HepG2 (cell line): ENCODE measurements around the gene OR10V1. TPM values are rescaled to one million over a fixed set of nuclear protein-coding genes. Genes with fewer than 3 reads are reported as not detected.

Experiments
- ATAC-seq: fragments of 200-7000 bp; cut with Tn5 transposase; 3 replicates; pipeline ENCODE4 v1.9.1; 2020; ENCODE audit warnings: mild to moderate bottlenecking, moderate library complexity
- BruUV-seq: library from RNA; stranded (reverse); fragments of 400-500 nt; replicated peaks from 2 replicates; lab custom pipeline; 2021; lab: Mats Ljungman, UMichigan
- CTCF ChIA-PET: fragments of 300-600 bp; formaldehyde crosslinking; extraction: SDS; loops from one replicate; lab custom pipeline; 2021; ENCODE audit warnings: low total read pairs, inconsistent platforms, low intra/inter-chr PET ratio; lab: Yijun Ruan, JAX
- POLR2A ChIA-PET: fragments of 350-600 bp; sonication (Branson Sonifier 250); formaldehyde crosslinking; loops from one replicate; lab custom pipeline; 2020; ENCODE audit warnings: antibody characterized with exemption, inconsistent platforms; lab: Yijun Ruan, JAX
- DNase-seq: peaks from one replicate; pipeline ENCODE4 v3.0.0-alpha.2; 2015; ENCODE audit warnings: low spot score
- FAIRE-seq: peaks from 3 replicates; lab custom pipeline; 2011; peaks lifted over from hg19 to GRCh38; lab: Jason Lieb, UNC
- H2AFZ ChIP-seq: one replicate; pipeline ENCODE4 v1.6.1; 2011; ENCODE audit warnings: low read length, inconsistent platforms
- H3K27ac ChIP-seq: fragments of 300-600 bp; 3 replicates; pipeline ENCODE4 v1.8.0; 2011; ENCODE audit warnings: mixed run types, mild to moderate bottlenecking, mixed read lengths, low read length, inconsistent platforms; ENCODE audit not compliant: insufficient read depth; ENCODE audit errors: extremely low read length
- H3K27me3 ChIP-seq, 2 experiments: fragments of 200-600 bp in 1 of 2; 2 replicates in 1 of 2; 3 replicates in 1 of 2; pipeline versions ENCODE4 v1.6.0 to v1.8.0; 2011; ENCODE audit warnings: low read length in 2 of 2, mild to moderate bottlenecking in 2 of 2, moderate library complexity in 2 of 2, inconsistent platforms in 1 of 2; ENCODE audit not compliant: insufficient read depth in 2 of 2, control insufficient read depth in 1 of 2
- H3K36me3 ChIP-seq, 2 experiments: fragments of 200-600 bp in 1 of 2; replicated peaks in 1 of 2; 2 replicates in 1 of 2; 3 replicates in 1 of 2; pipeline versions ENCODE4 v1.5.1 to v1.8.0; 2011; ENCODE audit warnings: low read length in 2 of 2, inconsistent platforms in 1 of 2; ENCODE audit not compliant: insufficient read depth in 2 of 2, control insufficient read depth in 1 of 2
- H3K4me1 ChIP-seq: 2 replicates; pipeline ENCODE4 v1.5.1; 2012; ENCODE audit warnings: low read length, inconsistent platforms; ENCODE audit not compliant: insufficient read depth
- H3K4me2 ChIP-seq: 2 replicates; pipeline ENCODE4 v1.6.0; 2011; ENCODE audit warnings: low read depth, low read length, inconsistent platforms
- H3K4me3 ChIP-seq, 3 experiments: fragments of 200-600 bp in 1 of 3; sonication (generic), shearing (Covaris generic) in 1 of 3; replicated peaks in 1 of 3; 2 replicates each; pipeline ENCODE4 v1.5.1; 2011 to 2016; ENCODE audit warnings: low read length in 3 of 3, inconsistent platforms in 2 of 3, low read depth in 2 of 3, mild to moderate bottlenecking in 2 of 3, control low read depth in 1 of 3, mixed read lengths in 1 of 3; ENCODE audit not compliant: insufficient read depth in 1 of 3
- H3K79me2 ChIP-seq: one replicate; pipeline ENCODE4 v1.6.1; 2011; ENCODE audit warnings: low read length, inconsistent platforms; ENCODE audit not compliant: insufficient read depth
- H3K9ac ChIP-seq: 2 replicates; pipeline ENCODE4 v1.6.0; 2011; ENCODE audit warnings: mild to moderate bottlenecking, low read depth, low read length, inconsistent platforms; ENCODE audit not compliant: insufficient read depth
- H3K9me3 ChIP-seq: 2 replicates; pipeline ENCODE4 v1.5.1; 2012; ENCODE audit warnings: mild to moderate bottlenecking, low read length
- H4K20me1 ChIP-seq: 2 replicates; pipeline ENCODE4 v1.6.0; 2011; ENCODE audit warnings: inconsistent platforms, mild to moderate bottlenecking, low read length, moderate library complexity; ENCODE audit not compliant: insufficient read depth
- ATM ChIP-seq: fragments of 450-650 bp; IDR thresholded peaks from 2 replicates; pipeline ENCODE4 v1.7.1; 2017; ENCODE audit warnings: mild to moderate bottlenecking, borderline replicate concordance
- CAMTA2 ChIP-seq: sonication (generic); formaldehyde crosslinking; IDR thresholded peaks from 2 replicates; pipeline ENCODE4 v1.4.0; 2020; ENCODE audit warnings: mild to moderate bottlenecking, missing genetic modification reagents, borderline replicate concordance
- DPF2 ChIP-seq: sonication (generic); formaldehyde crosslinking; IDR thresholded peaks from 2 replicates; pipeline ENCODE4 v1.4.0; 2020; ENCODE audit warnings: mild to moderate bottlenecking, low read depth, missing genetic modification reagents, borderline replicate concordance
- IKZF5 ChIP-seq: IDR thresholded peaks from 2 replicates; pipeline ENCODE4 v1.6.1; 2018; ENCODE audit warnings: missing genetic modification reagents, mild to moderate bottlenecking, missing compliant biosample characterization
- JUN ChIP-seq: sonication (generic); formaldehyde crosslinking; IDR thresholded peaks from 2 replicates; pipeline ENCODE4 v1.4.0; 2020; ENCODE audit warnings: mild to moderate bottlenecking, missing genetic modification reagents
- NCOA5 ChIP-seq: sonication (generic); formaldehyde crosslinking; IDR thresholded peaks from 2 replicates; pipeline ENCODE4 v1.4.0; 2020; ENCODE audit warnings: missing genetic modification reagents
- ZBTB20 ChIP-seq: sonication (generic); formaldehyde crosslinking; IDR thresholded peaks from 2 replicates; pipeline ENCODE4 v1.8.1; 2023; ENCODE audit warnings: missing genetic modification reagents, low read depth, mild to moderate bottlenecking, borderline replicate concordance
- ZBTB40 ChIP-seq, 2 experiments: fragments of 450-650 bp in 1 of 2; sonication (generic) in 1 of 2; formaldehyde crosslinking in 1 of 2; IDR thresholded peaks; 2 replicates each; pipeline versions ENCODE4 v1.6.1 to v1.8.0; 2016 to 2022; ENCODE audit warnings: antibody characterized with exemption in 1 of 2, mild to moderate bottlenecking in 1 of 2, missing genetic modification reagents in 1 of 2
- ZMAT3 ChIP-seq: sonication (generic); formaldehyde crosslinking; conservative IDR thresholded peaks from 2 replicates; pipeline ENCODE4 v1.7.0; 2021; ENCODE audit warnings: missing genetic modification reagents
- ZMAT5 ChIP-seq: sonication (generic); formaldehyde crosslinking; IDR thresholded peaks from 2 replicates; pipeline ENCODE4 v1.5.0; 2020; ENCODE audit warnings: mild to moderate bottlenecking, low read depth, missing genetic modification reagents, borderline replicate concordance
- ZNF598 ChIP-seq: sonication (generic); formaldehyde crosslinking; IDR thresholded peaks from 2 replicates; pipeline ENCODE4 v1.5.1; 2020; ENCODE audit warnings: mild to moderate bottlenecking, missing genetic modification reagents, borderline replicate concordance
- ZNF674 ChIP-seq: sonication (generic); formaldehyde crosslinking; IDR thresholded peaks from 2 replicates; pipeline ENCODE4 v1.5.0; 2020; ENCODE audit warnings: low read depth, mild to moderate bottlenecking, missing genetic modification reagents
- ZNF740 ChIP-seq: sonication (generic); formaldehyde crosslinking; IDR thresholded peaks from 2 replicates; pipeline ENCODE4 v1.4.0; 2020; ENCODE audit warnings: missing genetic modification reagents
- ZNF792 ChIP-seq: IDR thresholded peaks from 2 replicates; pipeline ENCODE4 v1.6.1; 2016
- ZSCAN9 ChIP-seq: IDR thresholded peaks from 2 replicates; pipeline ENCODE4 v1.6.1; 2016; ENCODE audit warnings: borderline replicate concordance
- in situ Hi-C: cut with HindIII; loops from 2 replicates; pipeline ENCODE4 v1.10.0; 2017; ENCODE audit warnings: low pct_unique_long_range_greater_than_20kb; ENCODE audit not compliant: extremely low pct_ligation_motif_present
- intact Hi-C: fragments of 100-400 bp; cut with micrococcal nuclease; formaldehyde crosslinking; loops from one replicate; pipeline ENCODE4 v1.10.0; 2022; ENCODE audit not compliant: unreplicated experiment
- polyA plus RNA-seq, 8 experiments: library from polyadenylated mRNA; depleted of rRNA in 3 of 8; stranded (reverse) in 7 of 8; unstranded in 1 of 8; fragments of >200 nt; fragmentation: Illumina TruSeq in 4 of 8; extraction: Trizol in 4 of 8; gene quantifications; 2 replicates each; pipeline versions ENCODE4 v1.2.1 to v1.2.3, GENCODE V29; 2011 to 2016; ENCODE audit warnings: low read depth in 4 of 8, missing spikeins in 1 of 8, mixed read lengths in 1 of 8; ENCODE audit not compliant: insufficient read depth in 1 of 8
- total RNA-seq, 5 experiments: library from RNA; depleted of rRNA; stranded (reverse); fragments of >200 nt; fragmentation: Illumina TruSeq; extraction: Trizol; gene quantifications; 2 replicates each; pipeline ENCODE4 v1.2.3, GENCODE V29; 2016; ENCODE audit warnings: low read depth in 1 of 5

OR10V1 gene
- total and polyA plus RNA-seq, 2 of the 13 experiments (the other 11 are each of a cell fraction or from before 2014, with no cell fraction given): not detected

- Histone ChIP-seq H4K20me1 (no peaks in the 10 kb centered on the region), H3K9me3 (0 out of 2 replicates have a peak, but pooled peaks cover under 1% of the 10 kb centered on the region), H3K4me1 (no peaks in the 10 kb centered on the region), H3K4me3 (no peak overlapping the region), H3K79me2 (no peaks in the 10 kb centered on the region), H3K4me2 (no peak overlapping the region), H3K36me3 (no peaks in the 10 kb centered on the region), H2AFZ (no peak overlapping the region), H3K27ac (no peak overlapping the region), H3K9ac (no peak overlapping the region), H3K27me3 (no peaks in the 10 kb centered on the region)
- FAIRE-seq: no peak
- ChIA-PET CTCF (no interaction called here), POLR2A (no interaction called here)
- intact Hi-C loops (no loop called here), in situ Hi-C loops (loop anchor here (25.0 kb wide), 1 partner anchor 511 kb away; no protein-coding TSS in a partner anchor)
- no peak for ATAC-seq
- no peak for DNase-seq
- TF ChIP-seq ZNF598 (CRISPR knock-in tag): no peak
- no peak for TF ChIP-seq JUN
- TF ChIP-seq ZNF792: no peak
- no peak for TF ChIP-seq ZNF740
- no peak for TF ChIP-seq ZMAT5 (CRISPR knock-in tag)
- TF ChIP-seq ZMAT3 (CRISPR knock-in tag): no peak
- no peak for TF ChIP-seq ZSCAN9 (CRISPR knock-in tag)
- no peak for TF ChIP-seq IKZF5
- TF ChIP-seq ZNF674: no peak
- TF ChIP-seq DPF2 (CRISPR knock-in tag): no peak
- no peak for TF ChIP-seq CAMTA2 (CRISPR knock-in tag)
- TF ChIP-seq ATM: no peak
- TF ChIP-seq ZBTB40 (IDR thresholded peaks at IDR 0.05): no peak
- no peak for TF ChIP-seq ZBTB40 (CRISPR knock-in tag; IDR thresholded peaks at IDR 0.05)
- TF ChIP-seq NCOA5 (CRISPR knock-in tag): no peak
- TF ChIP-seq ZBTB20 (CRISPR knock-in tag): no peak
- no TSS peak for BruUV-seq
Observed at GRCh38 chr11:59698506-59698905, 15.1 kb downstream of the OR10V1 start.
